ENCODE data around the gene PPP1CB. TPM values are rescaled to one million over a fixed set of nuclear protein-coding genes. Genes with fewer than 3 reads are reported as not detected.

PPP1CB gene
- total RNA-seq, 1 donor from 2014 or later = 328 TPM

DNA sequence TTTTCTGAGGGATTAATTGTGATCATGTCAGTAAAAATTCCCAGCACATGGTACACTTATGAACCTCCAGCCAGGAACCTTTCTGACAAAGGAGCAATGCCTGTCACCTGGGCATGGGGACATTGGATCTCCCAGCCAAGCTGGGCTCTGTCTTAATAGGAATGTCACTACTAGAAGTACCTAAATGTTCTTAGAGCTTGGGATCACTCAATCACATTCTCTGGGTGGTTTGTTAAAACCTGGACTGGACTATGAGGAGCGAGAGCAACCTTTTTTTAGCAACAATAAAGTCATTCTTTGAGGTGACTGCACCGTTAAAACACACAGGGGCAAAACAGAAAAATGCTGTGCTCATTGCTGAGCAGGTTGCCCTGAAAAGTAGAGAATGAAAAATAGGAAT lies 6.4 kb upstream of the PPP1CB start:
- Histone ChIP-seq H3K27me3 (ENCODE audit: control insufficient read depth, insufficient read depth, low read length) (no peaks in the 10 kb centered on the region), H3K36me3 (ENCODE audit: control insufficient read depth, insufficient read depth, low read length) (no peaks in the 10 kb centered on the region), H3K4me3 (ENCODE audit: low read depth, low read length) (no peak overlapping the region)
- DNase-seq (ENCODE audit: low read depth) = no peak
- TF ChIP-seq, protein P1, sequence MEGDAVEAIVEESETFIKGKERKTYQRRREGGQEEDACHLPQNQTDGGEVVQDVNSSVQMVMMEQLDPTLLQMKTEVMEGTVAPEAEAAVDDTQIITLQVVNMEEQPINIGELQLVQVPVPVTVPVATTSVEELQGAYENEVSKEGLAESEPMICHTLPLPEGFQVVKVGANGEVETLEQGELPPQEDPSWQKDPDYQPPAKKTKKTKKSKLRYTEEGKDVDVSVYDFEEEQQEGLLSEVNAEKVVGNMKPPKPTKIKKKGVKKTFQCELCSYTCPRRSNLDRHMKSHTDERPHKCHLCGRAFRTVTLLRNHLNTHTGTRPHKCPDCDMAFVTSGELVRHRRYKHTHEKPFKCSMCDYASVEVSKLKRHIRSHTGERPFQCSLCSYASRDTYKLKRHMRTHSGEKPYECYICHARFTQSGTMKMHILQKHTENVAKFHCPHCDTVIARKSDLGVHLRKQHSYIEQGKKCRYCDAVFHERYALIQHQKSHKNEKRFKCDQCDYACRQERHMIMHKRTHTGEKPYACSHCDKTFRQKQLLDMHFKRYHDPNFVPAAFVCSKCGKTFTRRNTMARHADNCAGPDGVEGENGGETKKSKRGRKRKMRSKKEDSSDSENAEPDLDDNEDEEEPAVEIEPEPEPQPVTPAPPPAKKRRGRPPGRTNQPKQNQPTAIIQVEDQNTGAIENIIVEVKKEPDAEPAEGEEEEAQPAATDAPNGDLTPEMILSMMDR (IDR thresholded peaks at IDR 0.05; ENCODE audit: insufficient read depth, low read length, severe bottlenecking) = no peak
- FAIRE-seq = no peak

DNA sequence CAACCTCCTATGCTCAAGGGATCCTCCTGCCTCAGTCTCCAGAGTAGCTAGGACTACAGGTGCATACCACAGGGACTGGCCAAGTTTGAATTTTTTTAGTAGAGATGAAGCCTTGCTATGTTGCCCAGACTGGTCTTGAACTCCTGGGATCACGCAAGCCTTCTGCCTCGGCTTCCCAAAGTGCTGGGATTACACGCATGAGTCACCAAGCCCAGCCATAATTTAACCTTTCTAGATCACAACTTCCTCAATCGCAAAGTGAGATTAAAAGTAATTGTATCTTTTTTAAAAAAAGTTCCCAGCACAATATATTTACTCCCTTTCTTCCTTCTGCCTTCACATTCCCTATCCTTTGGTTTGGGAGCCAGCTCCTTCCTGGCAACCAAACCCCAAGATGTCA lies 5.8 kb upstream of the PPP1CB start:
- H3K27me3 ChIP-seq (ENCODE audit: control insufficient read depth, insufficient read depth, low read length) = no peaks in the 10 kb centered on the region
- FAIRE-seq = no peak
- H3K36me3 ChIP-seq (ENCODE audit: control insufficient read depth, insufficient read depth, low read length) = no peaks in the 10 kb centered on the region
- no peak overlapping the region for H3K4me3 ChIP-seq (ENCODE audit: low read depth, low read length)
- TF ChIP-seq, protein P1 (IDR thresholded peaks at IDR 0.05; ENCODE audit: insufficient read depth, low read length, severe bottlenecking) = no peak
- DNase-seq (ENCODE audit: low read depth) = no peak

DNA sequence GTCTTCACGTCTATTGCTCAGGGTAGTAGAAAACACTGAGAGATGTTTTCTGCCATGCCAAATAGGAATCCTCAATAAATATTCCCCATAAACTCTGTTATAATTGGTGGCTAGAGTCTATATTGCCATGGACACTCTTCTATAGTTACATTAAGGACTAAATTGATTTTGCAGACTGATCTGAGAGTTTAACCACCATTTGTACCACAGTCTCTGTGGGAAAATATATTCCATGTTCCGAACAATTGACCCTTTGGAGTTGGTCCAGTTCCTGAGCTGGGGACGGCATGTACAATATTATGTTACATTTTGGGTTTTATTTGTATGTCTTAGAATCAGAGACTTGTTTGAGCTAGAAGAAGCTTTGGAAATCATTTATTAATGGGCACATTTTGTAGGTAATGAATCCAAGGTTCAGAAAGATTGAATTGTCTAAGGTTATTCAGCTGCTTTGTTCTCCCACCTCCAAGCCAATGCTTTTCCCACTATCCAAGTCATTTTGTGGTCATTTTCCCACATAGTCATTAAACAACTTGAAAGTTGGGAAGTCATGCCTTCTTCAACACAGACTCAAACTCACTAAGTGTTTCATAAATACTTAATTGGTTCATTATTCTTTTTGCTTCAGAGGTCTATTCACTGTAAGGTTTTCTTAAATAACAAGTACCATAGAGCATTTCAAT lies 5.1 kb upstream of the PPP1CB start:
- FAIRE-seq (no peak), DNase-seq (ENCODE audit: low read depth) (no peak)
- no peak overlapping the region for H3K4me3 ChIP-seq (ENCODE audit: low read depth, low read length)
- no peaks in the 10 kb centered on the region for H3K27me3 ChIP-seq (ENCODE audit: control insufficient read depth, insufficient read depth, low read length)
- TF ChIP-seq, protein P1 (IDR thresholded peaks at IDR 0.05; ENCODE audit: insufficient read depth, low read length, severe bottlenecking) = no peak
- H3K36me3 ChIP-seq (ENCODE audit: control insufficient read depth, insufficient read depth, low read length) = no peaks in the 10 kb centered on the region

DNA sequence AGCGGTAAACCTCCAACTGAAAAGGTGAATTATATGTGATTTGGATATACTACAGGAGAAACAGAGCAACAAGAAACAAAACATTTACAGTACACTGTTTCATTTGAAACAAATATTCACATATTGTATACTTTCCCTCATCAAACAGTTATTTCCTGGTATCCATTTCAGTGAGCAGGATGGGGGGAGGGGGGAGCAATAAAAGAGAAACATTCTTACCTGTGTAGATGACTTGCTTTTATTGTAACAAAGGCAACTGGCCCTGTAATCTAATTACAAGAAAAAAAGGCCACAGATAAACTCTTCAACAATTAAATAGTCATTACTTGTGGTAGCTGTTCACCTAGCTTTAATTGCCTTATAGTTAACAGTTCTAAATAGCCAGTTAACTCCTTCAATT lies 3.9 kb upstream of the PPP1CB start:
- H3K27me3 ChIP-seq (ENCODE audit: control insufficient read depth, insufficient read depth, low read length) = no peaks in the 10 kb centered on the region
- H3K36me3 ChIP-seq (ENCODE audit: control insufficient read depth, insufficient read depth, low read length) = no peaks in the 10 kb centered on the region
- TF ChIP-seq, protein P1 (IDR thresholded peaks at IDR 0.05; ENCODE audit: insufficient read depth, low read length, severe bottlenecking) = no peak
- no peak overlapping the region for H3K4me3 ChIP-seq (ENCODE audit: low read depth, low read length)
- FAIRE-seq (no peak), DNase-seq (ENCODE audit: low read depth) (no peak)

DNA sequence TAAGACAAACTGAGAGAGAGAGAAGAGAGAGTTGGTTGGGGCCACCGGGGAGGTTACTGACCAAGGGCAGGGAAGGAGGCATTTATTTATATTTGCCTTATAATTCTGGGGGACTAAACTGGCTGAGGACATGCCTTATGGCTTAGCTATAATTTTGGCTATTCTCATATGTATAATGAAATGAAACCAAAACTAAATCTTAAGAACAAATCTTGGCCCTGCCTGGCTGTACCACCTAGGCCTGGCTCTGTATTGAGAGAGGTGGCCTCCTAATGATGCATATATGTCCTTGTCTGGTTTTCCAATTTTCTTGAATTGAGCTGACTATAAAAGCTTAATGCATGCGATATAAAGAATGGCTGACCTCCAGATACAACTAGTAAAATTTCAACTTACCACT lies 3.5 kb upstream of the PPP1CB start:
- TF ChIP-seq, protein P1 (IDR thresholded peaks at IDR 0.05; ENCODE audit: insufficient read depth, low read length, severe bottlenecking) = no peak

DNA sequence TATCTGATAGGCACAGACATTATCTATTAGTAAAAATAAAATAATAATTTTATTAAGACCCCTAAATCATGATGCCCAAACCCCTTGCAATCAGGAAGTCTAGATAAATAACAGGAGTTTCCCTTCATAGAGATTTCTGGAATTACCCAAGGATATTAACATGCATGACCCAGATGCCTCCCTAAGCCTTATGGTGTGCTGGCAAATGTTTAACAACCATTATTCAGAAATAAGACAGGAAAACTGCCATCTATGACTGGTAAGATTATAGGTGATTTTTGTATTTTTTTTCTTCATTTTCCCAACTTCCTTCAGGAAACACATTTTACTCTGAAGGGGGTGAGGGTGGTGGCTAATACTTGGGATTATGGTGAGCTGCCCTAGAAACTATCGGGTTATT lies 2.7 kb upstream of the PPP1CB start:
- TF ChIP-seq, protein P1 (IDR thresholded peaks at IDR 0.05; ENCODE audit: insufficient read depth, low read length, severe bottlenecking) = no peak
- Histone ChIP-seq H3K27me3 (ENCODE audit: control insufficient read depth, insufficient read depth, low read length) (no peaks in the 10 kb centered on the region), H3K36me3 (ENCODE audit: control insufficient read depth, insufficient read depth, low read length) (no peaks in the 10 kb centered on the region), H3K4me3 (ENCODE audit: low read depth, low read length) (no peak overlapping the region)
- FAIRE-seq = no peak
- DNase-seq (ENCODE audit: low read depth) = no peak

More for the DNA sequence above, 3.5 kb upstream of the PPP1CB start:
- H3K36me3 ChIP-seq (ENCODE audit: control insufficient read depth, insufficient read depth, low read length) = no peaks in the 10 kb centered on the region
- H3K4me3 ChIP-seq (ENCODE audit: low read depth, low read length) = no peak overlapping the region
- no peak for FAIRE-seq
- H3K27me3 ChIP-seq (ENCODE audit: control insufficient read depth, insufficient read depth, low read length) = no peaks in the 10 kb centered on the region
- no peak for DNase-seq (ENCODE audit: low read depth)
